NCI-H128 (cell line): ENCODE results near the gene B3GNT3.
"Not testable (repeated sequence)": the region's sequence is repeated elsewhere in the genome, so short reads cannot be mapped to it uniquely, and the experiment has no call there.

Source experiments
- DNase-seq: peaks from one replicate; lab custom pipeline; 2025; ENCODE audit not compliant: unreplicated experiment; lab: John Stamatoyannopoulos, UW

B3GNT3 gene

GRCh38 chr19:17796838-17797423, 2.0 kb downstream of the B3GNT3 start:
- DNase-seq: no peak

- DNase-seq: no peak
Observed at GRCh38 chr19:17797424-17798201, 2.7 kb downstream of the B3GNT3 start.

GRCh38 chr19:17798599-17798998, 3.7 kb downstream of the B3GNT3 start:
- not testable (repeated sequence) for DNase-seq

GRCh38 chr19:17802137-17802858, 7.4 kb downstream of the B3GNT3 start:
- DNase-seq: no peak

GRCh38 chr19:17803264-17803896, 8.4 kb downstream of the B3GNT3 start:
- DNase-seq: no peak

GRCh38 chr19:17805427-17805826, 10.5 kb downstream of the B3GNT3 start:
- DNase-seq: no peak

GRCh38 chr19:17806945-17807344, 12.0 kb downstream of the B3GNT3 start:
- DNase-seq: no peak

- no peak for DNase-seq
Observed at GRCh38 chr19:17807731-17808316, 12.9 kb downstream of the B3GNT3 start.

GRCh38 chr19:17811103-17811502, 16.2 kb downstream of the B3GNT3 start:
- no peak for DNase-seq

GRCh38 chr19:17811681-17812080, 16.7 kb downstream of the B3GNT3 start:
- DNase-seq: no peak

GRCh38 chr19:17812099-17812498, 17.2 kb downstream of the B3GNT3 start:
- DNase-seq: no peak

- no peak for DNase-seq
Observed at GRCh38 chr19:17817668-17818363, 22.9 kb downstream of the B3GNT3 start.

GRCh38 chr19:17821190-17821589, 26.3 kb downstream of the B3GNT3 start, which contains the start of gene INSL3:
Gene INSL3, minus strand, starts transcription at chr19:17821519. Its CDS starts 13 bp downstream, at chr19:17821506.
- DNase-seq: no peak

- DNase-seq: no peak
Observed at GRCh38 chr19:17824339-17824738, 29.4 kb downstream of the B3GNT3 start.

- DNase-seq: no peak
Observed at GRCh38 chr19:17826508-17827056, 31.6 kb downstream of the B3GNT3 start.

- DNase-seq: no peak
Observed at GRCh38 chr19:17829855-17830566, 35.1 kb downstream of the B3GNT3 start.

GRCh38 chr19:17830567-17831418, 35.9 kb downstream of the B3GNT3 start:
- DNase-seq: no peak

GRCh38 chr19:17831419-17831888, 36.5 kb downstream of the B3GNT3 start:
- no peak for DNase-seq
